ENCODE data around the gene PAK6.
A peak's percentile ranks its signal among the peaks of the same experiment; 100 is the strongest.

The PAK6 gene

DNA sequence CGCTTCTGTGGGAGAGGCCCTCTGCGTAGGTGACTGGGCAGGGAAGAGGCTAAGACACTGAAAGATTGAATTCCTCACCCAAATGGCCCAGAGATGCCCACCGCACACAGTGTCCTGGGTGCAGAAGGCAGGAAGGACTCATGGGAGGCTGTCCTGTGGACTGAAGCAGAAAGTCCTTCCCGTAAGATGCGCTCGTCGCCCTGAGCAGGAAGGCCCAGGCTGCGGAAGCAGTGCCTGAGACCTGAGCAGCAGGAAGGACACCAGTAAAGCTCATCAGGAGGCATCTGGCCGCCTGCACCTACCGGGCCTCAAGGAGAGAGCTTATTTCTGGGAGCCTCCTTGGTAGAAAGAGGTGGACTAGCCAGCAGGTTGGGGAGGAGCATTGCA, 3.3 kb downstream of the PAK6 start:
- DNase-seq = peak; percentile 33

DNA sequence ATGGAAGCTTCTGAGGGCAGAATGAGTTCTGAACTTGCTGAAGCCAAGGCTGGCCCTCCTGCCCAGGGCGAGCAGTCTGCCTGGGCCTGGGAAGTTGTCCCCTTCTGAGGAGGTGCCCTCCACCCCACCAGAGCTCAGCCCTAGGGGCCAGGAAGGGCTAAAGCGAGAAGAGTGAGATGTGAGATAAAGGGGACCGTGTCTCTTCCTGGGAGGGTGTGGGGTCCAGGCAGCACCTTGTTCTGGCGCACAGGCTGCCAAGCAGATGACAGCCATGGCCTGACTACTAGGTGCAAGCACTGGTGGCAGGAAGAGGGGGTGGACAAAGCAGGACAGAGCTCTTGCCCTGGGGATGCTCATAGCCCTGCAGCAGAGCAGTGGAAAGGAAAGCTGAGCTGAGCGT, 3.7 kb downstream of the PAK6 start:
- peak; percentile 34 for DNase-seq

DNA sequence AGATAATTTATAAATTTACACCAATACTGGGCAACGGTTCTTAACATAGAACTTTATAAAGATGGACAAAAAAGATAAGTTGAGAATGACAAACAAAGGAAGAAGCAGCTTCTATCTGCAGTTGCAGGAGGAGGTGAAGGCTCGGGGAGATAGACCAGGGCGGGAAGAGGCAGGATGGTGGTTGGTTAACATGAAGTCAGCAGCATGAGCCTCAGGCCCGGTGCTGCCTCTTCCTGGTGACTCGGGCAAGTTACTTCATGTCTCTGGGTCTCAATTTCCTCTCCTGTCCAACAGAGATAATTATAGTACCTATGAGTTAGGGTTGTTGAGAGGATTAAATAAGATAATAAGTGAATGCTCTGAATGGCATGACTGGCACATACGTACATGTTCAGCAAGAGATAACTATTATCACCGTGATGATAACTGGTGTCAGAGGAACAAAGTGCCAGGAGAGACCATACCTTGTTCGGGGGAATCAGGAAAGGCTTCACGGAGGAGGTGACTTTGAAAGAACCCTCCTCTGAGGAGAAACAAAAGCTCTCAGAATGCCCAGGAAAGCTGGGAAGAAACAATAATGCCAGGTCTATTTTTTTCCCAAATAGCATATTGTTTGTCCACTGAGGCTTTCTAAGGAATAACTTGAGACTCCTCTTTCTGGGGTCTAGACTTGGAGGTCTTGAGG, 4.4 kb downstream of the PAK6 start:
- DNase-seq = peak; percentile 28

DNA sequence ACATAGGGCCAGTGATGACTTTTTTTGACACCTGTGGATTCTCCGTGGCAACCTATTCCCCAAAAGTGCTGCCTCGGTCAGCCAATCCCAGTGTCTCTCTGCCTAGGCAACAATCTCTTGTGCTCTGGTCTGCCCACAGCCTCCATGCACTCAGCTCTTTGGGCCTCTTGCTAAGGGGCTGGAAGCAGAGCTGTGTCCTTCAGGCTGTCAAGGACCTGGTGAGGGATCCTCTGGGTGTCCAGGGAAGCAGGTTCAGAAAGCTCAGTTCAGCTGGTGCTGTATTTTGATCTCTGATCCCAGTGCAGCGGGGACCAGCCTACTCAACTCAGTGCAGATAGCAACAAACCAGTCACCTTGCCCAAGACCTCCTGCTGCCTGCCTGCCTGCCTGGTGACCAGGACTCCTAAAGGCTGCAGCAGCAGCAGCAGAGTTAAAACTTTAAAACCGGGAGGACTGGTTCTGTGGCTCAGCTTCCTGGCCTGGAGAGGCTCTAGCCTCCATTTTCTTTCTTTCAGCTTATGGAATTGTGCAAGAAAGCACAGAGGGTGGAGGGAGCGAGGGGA, 6.2 kb downstream of the PAK6 start:
- no peak for DNase-seq

DNA sequence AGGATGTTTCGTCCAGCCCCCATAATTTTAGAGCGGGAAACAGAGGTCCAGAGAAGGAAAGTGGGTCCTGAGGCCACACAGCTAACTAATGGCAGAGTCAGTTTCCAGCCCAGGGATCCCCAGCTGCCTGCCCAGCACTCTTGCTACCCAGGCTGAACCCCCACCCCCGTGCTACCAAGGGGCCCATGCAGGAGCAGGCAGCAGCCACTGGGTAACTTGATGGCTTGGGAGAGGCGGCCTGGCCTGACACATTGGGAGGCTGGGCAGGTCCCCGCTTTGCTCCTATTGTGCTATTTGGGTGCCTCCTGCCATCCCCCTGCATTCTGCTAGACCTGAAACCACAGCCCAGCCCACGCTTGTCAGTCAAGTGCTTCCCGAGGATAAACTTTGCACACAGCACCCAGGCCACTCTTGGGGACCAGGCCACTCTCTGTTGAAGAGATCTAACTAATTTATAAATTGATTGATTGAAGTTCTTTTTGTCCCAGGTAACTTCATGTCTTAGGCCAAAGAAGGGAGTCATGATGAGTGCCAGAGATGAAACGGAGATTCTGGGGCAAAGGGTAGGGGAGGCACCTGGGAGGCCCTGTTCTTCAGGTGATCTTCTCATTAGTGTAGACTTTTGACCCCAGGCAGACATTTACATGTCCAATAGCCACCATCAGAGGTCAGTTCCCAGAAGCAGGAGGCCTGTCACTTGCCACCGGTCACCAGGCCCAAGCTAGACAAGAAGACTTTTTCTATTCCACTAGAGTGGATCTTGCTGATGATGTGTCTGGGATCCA, 7.0 kb downstream of the PAK6 start:
- no peak for DNase-seq

DNA sequence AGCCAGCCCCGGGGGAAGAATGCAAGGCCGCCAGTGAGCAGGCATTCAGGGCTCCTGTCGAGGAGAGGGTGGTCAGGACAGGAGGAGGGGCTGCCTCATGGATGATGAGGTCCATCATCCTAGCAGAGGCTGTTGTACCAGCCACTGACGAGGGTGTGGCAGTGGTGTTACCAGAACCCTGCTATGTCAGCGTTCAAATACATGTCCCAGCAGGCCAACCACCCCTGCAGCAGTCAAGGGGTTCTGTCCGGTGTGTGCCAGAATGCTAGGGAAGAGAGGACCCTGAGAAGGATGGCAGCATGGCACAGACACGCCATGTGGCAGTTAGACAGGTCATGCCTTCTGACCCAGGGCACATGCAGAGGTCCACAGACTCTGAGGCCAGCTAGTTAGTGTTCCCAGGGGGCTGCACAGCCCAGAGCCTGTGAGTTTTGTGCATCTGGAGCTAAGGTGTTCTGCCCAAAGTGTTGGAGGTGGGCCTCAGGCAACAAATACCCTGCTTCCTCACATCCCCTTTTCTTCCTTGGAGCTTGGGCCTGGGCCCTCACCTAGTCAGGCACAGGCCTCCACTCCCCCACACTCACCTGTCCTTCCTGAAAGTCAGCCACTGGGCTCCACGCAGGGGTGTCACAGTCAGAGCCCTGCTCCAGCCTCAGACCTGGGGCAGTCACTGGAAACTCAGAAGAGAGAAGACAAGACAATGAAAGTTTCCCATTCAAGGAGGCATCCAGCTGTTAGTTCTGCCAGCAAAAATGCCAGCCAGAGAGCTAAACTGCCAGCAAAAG, 7.8 kb downstream of the PAK6 start:
- DNase-seq = no peak

DNA sequence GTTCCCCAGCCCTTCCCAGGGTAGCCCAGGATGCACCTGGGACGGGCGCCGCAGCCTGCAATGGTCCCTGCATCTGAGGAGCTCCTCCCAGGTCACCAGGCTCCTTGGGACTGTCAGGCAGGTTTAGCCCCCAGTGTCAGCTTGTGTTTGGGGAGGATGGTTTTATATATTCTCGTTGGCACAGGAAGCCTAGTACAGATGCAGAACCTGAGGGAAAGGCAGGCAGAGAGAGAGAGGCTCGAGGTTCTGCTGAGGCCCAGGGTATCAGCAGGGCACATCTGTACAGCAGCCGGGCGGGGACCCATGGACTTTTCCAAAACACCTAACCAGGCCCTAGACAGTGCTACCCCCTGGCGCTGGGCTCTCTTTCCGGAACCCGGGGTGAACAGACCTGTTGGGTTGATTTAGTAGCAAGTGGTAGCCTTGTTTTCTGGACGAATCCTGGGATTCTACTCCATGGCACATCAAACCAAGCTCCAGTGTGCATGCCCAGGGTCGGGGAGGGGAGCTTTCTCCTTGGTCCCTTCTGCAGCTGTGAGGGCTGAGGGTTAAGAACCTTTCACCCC, 8.6 kb downstream of the PAK6 start:
- DNase-seq = no peak

DNA sequence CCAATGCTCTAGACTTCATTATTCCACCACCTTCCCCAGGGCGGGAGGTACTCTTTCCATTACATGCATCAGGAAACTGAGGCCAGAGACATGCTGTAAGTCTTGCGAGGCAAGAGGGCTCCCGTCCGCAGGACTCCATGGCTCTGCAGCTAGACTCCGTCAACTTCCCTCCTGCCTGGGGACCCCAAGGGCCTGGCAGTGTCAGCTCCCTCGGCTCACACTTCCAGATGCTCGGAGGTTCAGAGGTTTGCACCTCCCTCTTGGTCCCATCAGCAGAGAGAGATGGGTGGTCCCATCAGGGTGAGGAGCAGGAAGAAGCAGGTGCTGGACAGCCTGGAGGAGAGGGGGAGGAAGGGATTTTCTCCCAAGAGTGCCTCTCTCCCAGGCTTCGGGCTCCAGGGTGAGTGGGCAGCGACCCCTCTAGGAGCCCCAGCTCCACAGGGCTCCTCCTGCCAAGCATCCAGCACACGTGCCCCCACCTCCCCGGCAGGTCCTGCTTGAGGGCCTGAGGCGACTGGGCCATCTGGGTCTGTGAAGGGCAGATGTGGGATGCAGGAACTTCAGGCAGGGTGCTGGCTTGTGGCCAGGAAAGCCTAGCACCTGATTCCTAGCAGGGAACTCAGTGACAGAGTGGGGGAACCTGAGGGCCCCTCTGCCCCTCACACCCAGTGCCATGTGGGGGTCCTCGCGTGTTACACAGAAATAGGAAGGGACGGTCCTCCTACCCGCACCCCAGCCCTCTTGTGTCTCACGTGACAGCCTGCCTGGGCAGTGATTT, 9.3 kb downstream of the PAK6 start:
- DNase-seq = no peak

DNA sequence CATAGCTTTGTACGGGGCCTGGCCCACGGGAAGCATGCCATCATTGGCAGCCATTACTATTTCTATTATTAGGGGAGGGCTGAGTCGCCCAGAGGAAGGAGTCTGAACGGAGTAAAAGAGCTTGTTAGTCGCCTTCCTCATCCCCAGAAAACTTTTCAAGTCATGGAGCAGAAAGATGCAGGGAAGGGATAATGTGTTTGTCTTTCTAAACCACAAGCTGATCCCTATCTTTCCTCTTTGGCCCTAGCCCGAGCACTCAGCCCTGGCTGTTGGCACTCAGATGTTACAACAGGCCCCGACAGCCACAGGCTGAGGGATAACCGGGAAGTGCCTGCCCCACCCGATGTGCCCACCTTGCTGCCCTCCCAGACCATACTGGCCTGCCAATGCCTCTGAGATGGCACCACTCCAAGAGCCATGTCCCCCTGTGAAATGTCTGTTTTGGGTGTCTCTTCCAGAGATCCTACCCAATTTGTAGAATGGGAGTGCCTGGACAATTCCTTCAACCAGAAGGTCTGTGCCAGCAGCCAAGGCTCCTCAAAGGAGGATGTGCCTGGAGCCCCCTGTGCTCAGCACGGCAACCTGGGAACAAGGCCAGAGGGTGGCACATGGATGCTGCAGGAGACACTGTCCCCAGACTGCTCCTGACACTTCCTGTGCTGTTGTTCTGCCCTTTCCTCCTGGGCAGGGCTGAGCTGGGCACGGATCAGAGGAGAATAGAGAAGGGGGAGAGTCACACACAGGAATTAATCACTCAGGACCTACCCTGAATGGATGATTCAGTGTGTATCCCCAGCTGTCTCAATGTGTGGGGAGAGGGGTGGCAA, 10.8 kb downstream of the PAK6 start:
- DNase-seq = no peak

DNA sequence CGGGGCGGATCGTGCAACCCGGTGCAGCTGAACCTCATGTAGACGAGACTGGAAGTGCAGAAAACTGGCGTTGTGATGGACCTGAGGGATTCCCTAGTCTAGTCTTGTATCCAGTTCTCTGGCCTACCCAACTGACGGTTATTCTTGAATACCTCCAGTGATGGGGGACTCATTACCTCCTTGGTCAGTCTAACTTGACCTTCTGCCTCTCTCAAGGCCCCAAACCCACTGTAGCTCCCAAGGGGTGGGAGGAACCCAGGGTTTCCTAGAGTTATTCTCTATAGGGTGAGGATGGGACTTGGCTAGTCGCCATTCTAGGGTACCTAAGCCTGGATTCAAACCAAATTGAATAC, 11.4 kb downstream of the PAK6 start:
- no peak for DNase-seq

DNA sequence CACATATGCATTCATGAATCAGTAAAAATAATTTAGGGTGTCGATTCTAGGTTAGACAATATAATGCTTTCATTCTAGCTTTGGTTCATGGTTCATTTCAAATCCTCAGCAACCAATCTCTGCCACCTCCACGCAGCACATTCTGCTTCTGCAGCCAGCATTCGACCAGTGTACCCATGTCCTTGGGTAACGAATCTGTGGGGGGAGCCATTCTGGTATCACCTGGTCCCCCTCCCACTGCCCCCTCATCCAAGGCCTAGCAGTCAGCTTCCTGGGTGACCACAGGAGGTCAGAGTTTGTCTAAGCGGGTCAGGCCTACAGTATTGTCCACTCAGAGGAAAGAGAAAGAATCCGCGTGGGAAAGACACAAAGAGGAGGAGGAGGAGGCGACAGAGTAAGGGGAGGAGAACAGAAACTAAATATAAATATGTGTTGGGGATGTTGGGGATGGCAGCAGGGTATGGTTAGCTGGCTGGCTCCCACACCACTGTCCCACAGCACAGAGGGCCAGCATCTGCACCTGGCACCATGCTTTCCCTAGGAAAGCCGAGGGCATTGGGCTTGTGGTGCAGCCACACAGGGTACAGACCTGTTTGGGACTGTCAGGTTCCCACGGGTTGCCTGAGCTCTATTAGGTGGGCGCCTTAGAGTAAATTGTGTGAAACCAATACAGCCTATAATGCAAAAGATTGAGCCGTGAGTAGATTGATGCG, 12.1 kb downstream of the PAK6 start:
- no peak for DNase-seq

DNA sequence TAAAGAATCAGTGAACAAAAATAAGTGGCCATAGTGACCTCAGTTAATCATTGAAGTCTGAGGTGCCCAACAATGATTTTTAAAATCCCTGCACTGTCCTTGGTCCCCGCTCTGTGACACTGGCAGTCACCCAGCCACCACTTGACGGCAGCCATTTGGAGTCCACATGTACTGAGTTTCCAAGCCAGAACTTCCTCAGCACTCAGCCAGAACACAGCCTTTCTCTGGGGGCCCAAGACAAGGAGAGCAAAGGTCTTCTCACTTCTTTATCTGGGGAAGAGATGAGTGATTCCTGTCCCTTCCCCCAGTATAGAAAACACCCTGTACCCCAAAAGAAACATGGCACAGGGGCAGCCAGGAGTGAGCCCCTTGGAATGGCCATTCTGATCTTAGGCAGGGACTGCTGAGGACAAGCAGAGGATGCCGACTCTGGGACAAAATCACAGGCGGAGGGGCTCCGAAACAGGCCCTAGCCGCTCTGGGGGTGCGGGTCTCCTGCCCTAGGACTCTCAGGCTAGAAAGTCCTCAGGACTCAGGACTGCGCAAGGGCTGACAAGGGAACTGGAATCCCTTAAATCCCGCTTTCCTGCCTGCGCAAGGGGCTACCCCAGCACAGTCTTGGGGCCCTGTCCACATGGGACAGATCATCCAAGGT, 12.8 kb downstream of the PAK6 start:
- DNase-seq = no peak

DNA sequence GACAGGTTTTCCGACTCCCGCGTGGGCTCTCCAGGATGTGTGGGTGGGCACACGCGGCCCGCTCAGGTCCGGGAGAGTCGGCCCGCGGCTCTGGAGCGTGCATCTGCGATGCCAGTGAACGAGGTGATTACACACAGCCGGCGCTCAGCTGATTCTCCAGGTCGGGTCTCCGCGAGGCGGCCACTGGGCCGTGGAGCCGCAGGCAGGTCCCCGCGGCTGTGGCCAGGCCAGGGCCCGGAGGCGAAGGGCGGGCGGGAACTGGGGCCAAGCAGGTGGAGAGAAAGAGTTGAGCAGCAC, 13.2 kb downstream of the PAK6 start:
- no peak for DNase-seq

DNA sequence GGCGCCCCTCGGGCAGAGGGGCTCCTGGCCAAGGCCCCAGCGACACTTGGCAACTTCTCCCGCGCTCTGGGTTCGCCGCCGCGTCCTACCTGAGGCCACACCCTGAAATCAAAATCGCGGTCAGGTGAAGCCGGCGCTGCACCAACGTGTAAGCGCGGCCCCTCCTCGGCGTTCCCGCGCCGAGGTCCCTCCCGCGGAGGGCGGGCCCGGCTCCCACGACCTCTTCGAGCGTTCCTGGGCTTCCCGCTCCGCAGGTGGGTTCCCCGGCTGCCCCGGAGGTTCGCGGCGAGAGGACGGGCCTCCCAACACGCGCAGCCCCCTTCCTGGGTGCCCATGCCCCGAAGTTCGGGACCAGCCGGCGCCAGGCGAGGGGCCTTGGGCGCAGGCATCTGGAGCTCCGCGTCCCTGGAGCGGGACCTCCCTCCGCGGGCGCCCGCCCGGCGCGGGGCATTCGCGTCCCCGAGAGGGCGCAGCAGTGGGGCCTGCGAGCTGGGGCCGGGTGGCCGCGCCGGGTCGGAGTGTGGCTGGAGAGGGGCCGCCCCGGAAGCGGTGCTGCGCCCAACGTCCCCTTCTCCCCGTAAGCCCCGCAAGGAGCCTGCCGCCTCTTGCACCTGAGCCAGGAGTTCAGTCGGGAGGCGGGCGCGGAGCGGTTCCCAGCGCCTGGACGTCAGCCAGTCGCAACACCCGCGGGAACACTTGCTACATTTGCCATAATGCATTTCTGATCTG, 13.7 kb downstream of the PAK6 start:
- DNase-seq = peak; percentile 61

DNA sequence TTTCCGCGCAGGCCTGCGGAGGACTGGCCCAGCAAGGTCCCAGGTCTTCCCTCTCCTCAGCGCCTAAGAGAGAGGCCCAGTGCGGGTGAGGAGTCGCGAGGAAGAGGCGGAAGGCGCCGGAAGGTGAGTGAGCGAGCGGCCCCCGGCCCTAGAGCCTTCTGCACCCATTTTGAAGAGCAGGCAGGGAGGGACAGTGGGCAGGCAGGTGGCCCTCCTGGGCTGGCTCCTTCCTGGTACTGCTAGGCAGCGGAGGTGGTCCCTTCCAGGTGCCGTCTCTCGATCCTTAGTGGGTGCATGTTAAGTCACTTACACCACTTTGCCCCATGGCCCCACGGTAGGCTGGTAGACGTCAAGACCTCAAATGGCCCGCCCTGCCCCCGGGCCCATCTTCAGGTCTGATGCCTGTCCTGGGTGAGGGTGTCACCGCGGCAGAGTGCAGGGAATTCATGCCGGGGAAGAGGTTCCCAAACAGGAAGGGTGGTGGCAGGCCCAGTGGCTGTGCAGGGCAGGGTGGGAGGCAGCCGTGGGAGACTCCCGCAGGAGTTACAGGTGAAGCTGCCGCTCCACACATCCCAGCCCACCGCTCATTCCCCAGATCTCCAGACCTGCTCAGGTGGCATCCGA, 14.4 kb downstream of the PAK6 start:
- DNase-seq = no peak

DNA sequence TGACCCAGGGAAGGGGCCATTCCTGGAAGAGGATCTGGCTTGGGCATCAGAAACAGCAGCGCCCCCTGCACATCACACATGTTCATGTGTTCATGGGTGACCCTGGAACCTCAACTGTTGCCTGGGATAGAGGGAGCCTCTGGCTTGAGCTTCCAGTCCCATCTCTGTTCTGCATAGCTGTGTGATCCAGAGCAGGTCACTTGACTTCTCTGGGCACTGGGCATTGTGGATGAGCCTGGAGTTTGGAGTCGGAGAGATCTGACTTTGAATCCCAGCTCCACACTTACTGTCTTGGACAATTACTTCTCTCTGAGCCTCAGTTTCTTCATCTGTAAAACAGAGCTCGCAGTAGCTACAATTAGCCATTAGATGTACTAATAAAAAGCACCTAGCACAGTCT, 15.6 kb downstream of the PAK6 start:
- DNase-seq = no peak

DNA sequence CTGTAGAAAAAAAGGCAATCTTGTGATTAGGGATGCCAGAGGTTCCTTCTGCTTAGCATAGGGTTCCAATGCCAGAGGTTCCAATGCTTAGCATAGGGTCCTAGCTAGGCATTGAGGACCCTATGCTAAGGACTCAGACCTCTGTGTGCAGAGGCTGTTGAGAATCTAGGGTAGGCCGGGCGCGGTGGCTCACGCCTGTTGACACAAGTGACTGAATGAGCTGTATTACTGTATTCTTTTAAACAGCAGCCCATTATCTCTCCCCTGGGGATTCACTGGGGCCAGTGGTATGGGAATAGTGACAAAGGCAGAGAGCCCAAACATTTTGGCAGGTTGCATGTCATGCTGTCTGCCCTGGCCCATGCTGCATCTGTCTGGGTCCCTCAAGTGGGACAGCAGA, 16.2 kb downstream of the PAK6 start:
- DNase-seq = no peak

DNA sequence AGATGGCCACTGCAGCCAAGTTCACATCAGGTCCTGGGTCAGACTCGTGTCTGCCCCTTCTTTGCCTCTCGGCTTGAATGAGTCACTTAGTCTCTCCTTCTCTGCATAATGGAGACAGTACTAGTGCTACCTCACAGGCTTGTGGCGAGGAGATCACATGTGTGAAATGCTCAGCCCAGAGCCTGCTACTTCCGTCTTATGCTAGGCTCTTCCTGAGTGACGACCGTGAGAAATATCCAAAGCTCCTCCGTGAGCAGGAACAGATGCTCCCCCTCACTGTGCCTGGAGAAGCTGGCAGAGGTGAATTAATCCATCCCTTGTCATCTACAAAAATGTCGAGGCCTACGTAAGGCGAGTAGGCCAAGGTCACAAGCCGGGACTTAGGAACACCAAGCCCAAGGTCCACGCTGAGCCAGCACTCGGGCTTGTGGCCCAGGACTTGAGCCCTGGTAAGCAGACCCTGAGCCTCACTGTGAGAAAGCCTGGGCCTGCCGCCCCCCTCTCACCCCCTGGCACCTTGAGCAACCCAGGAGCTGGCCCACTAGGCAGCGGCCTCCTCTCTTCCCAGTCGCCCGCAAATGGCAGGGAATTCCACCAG, 17.9 kb downstream of the PAK6 start:
- DNase-seq = no peak

Measured in activated CD8-positive, alpha-beta memory T cell treated with anti-CD3 and anti-CD28 coated beads, Interleukin-2, amount 50 U/mL, for 48 hours (primary cell).